ENCODE measurements around the gene MIER3.

- TF ChIP-seq CTCF (IDR thresholded peaks at IDR 0.05) (no peak), POLR2A (IDR thresholded peaks at IDR 0.05) (no peak)
Measured at GRCh38 chr5:56896763-56897162, 55.2 kb downstream of the MIER3 start.

Data from Peyer's patch (tissue), 4 donors.